SK-N-SH treated with all-trans-retinoic acid at 6 μM for 48 hours (cell line): Measurements from ENCODE around the gene GCNT2.

Experiments
- ATAC-seq: fragments of 200-7000 bp; cut with Tn5 transposase; 3 replicates; pipeline ENCODE4 v1.9.1; 2020; ENCODE audit warnings: mild to moderate bottlenecking, moderate library complexity
- ARNTL ChIP-seq: fragments of 450-650 bp; formaldehyde crosslinking; IDR thresholded peaks from 2 replicates; pipeline ENCODE4 v1.5.0; 2020; ENCODE audit warnings: low read depth, mild to moderate bottlenecking, moderate library complexity, borderline replicate concordance
- BACH2 ChIP-seq: fragments of 250-450 bp; sonication (Bioruptor Pico); IDR thresholded peaks from 2 replicates; pipeline ENCODE4 v1.9.0; 2021; ENCODE audit warnings: mild to moderate bottlenecking, borderline replicate concordance
- CREB5 ChIP-seq: fragments of 250-450 bp; sonication (Bioruptor Pico); IDR thresholded peaks from 2 replicates; pipeline ENCODE4 v1.5.1; 2020; ENCODE audit warnings: low read depth, mild to moderate bottlenecking, moderate library complexity
- CSDC2 ChIP-seq: fragments of 250-450 bp; sonication (Bioruptor Pico); IDR thresholded peaks from 2 replicates; pipeline ENCODE4 v1.5.0; 2020; ENCODE audit warnings: mild to moderate bottlenecking, moderate library complexity
- CSRNP3 ChIP-seq: fragments of 250-450 bp; sonication (Bioruptor Pico); IDR thresholded peaks from 2 replicates; pipeline ENCODE4 v1.5.1; 2021; ENCODE audit warnings: mild to moderate bottlenecking, moderate library complexity
- ESRRG ChIP-seq: fragments of 250-450 bp; sonication (Bioruptor Pico); IDR thresholded peaks from 2 replicates; pipeline ENCODE4 v1.6.1; 2021; ENCODE audit warnings: mild to moderate bottlenecking
- GLIS3 ChIP-seq: fragments of 250-450 bp; sonication (Bioruptor Pico); IDR thresholded peaks from 2 replicates; pipeline ENCODE4 v1.5.0; 2020; ENCODE audit warnings: mild to moderate bottlenecking, moderate library complexity
- OSR1 ChIP-seq: fragments of 250-450 bp; sonication (Bioruptor Pico); IDR thresholded peaks from 2 replicates; pipeline ENCODE4 v1.8.0; 2022; ENCODE audit warnings: moderate library complexity, mild to moderate bottlenecking, inconsistent platforms
- PATZ1 ChIP-seq: fragments of 250-450 bp; sonication (Bioruptor Pico); IDR thresholded peaks from 2 replicates; pipeline ENCODE4 v1.8.0; 2020; ENCODE audit warnings: mild to moderate bottlenecking, moderate library complexity, borderline replicate concordance
- POU6F1 ChIP-seq: fragments of 250-450 bp; sonication (Bioruptor Pico); IDR thresholded peaks from 2 replicates; pipeline ENCODE4 v1.8.0; 2021; ENCODE audit warnings: low read depth, mild to moderate bottlenecking, moderate library complexity, borderline replicate concordance
- PPARA ChIP-seq: fragments of 250-450 bp; sonication (Bioruptor Pico); IDR thresholded peaks from 2 replicates; pipeline ENCODE4 v1.5.0; 2020; ENCODE audit warnings: mild to moderate bottlenecking, borderline replicate concordance
- RARB ChIP-seq: fragments of 250-450 bp; sonication (Bioruptor Pico); IDR thresholded peaks from 2 replicates; pipeline ENCODE4 v1.8.0; 2021; ENCODE audit warnings: mild to moderate bottlenecking, moderate library complexity
- SNAI2 ChIP-seq: fragments of 250-450 bp; sonication (Bioruptor Pico); IDR thresholded peaks from 2 replicates; pipeline ENCODE4 v1.5.0; 2020; ENCODE audit warnings: mild to moderate bottlenecking, moderate library complexity
- TCF4 ChIP-seq: fragments of 250-450 bp; sonication (Bioruptor Pico); IDR thresholded peaks from 2 replicates; pipeline ENCODE4 v1.8.0; 2021; ENCODE audit warnings: mild to moderate bottlenecking, moderate library complexity, borderline replicate concordance
- TOX ChIP-seq: fragments of 250-450 bp; sonication (Bioruptor Pico); IDR thresholded peaks from 2 replicates; pipeline ENCODE4 v1.8.0; 2021; ENCODE audit warnings: mild to moderate bottlenecking, moderate library complexity, borderline replicate concordance
- TSHZ2 ChIP-seq: fragments of 250-450 bp; sonication (Bioruptor Pico); IDR thresholded peaks from 2 replicates; pipeline ENCODE4 v1.5.0; 2020; ENCODE audit warnings: mild to moderate bottlenecking, moderate library complexity
- ZC3H10 ChIP-seq: fragments of 250-450 bp; sonication (Bioruptor Pico); IDR thresholded peaks from 2 replicates; pipeline ENCODE4 v1.5.1; 2021; ENCODE audit warnings: mild to moderate bottlenecking, moderate library complexity
- ZFP3 ChIP-seq: fragments of 250-450 bp; sonication (Bioruptor Pico); IDR thresholded peaks from 2 replicates; pipeline ENCODE4 v1.5.0; 2020; ENCODE audit warnings: mild to moderate bottlenecking, moderate library complexity
- ZFP30 ChIP-seq: fragments of 450-650 bp; formaldehyde crosslinking; IDR thresholded peaks from 2 replicates; pipeline ENCODE4 v1.5.0; 2022; ENCODE audit warnings: mild to moderate bottlenecking, moderate library complexity
- ZNF565 ChIP-seq: fragments of 450-650 bp; formaldehyde crosslinking; conservative IDR thresholded peaks from 2 replicates; pipeline ENCODE4 v1.5.0; 2020; ENCODE audit warnings: low read depth, mild to moderate bottlenecking, moderate library complexity
- ZNF70 ChIP-seq: fragments of 450-650 bp; formaldehyde crosslinking; IDR thresholded peaks from 2 replicates; pipeline ENCODE4 v1.5.0; 2020; ENCODE audit warnings: mild to moderate bottlenecking, moderate library complexity
- ZNF8 ChIP-seq: fragments of 450-650 bp; formaldehyde crosslinking; IDR thresholded peaks from 2 replicates; pipeline ENCODE4 v1.5.0; 2020; ENCODE audit warnings: mild to moderate bottlenecking, moderate library complexity

GCNT2 gene

GRCh38 chr6:10617008-10617696, 96.0 kb downstream of the GCNT2 start:
- TF ChIP-seq CSDC2 (CRISPR knock-in tag): no peak
- TF ChIP-seq ZFP30: no peak
- no peak for TF ChIP-seq ZC3H10 (CRISPR knock-in tag)
- no peak for TF ChIP-seq TOX
- no peak for TF ChIP-seq ZNF70 (CRISPR knock-in tag)
- no peak for TF ChIP-seq ZNF8 (CRISPR knock-in tag)
- no peak for TF ChIP-seq TSHZ2 (CRISPR knock-in tag)
- no peak for TF ChIP-seq GLIS3 (CRISPR knock-in tag)
- TF ChIP-seq CSRNP3 (CRISPR knock-in tag): no peak
- TF ChIP-seq ZFP3 (CRISPR knock-in tag): no peak
- TF ChIP-seq CREB5 (CRISPR knock-in tag): no peak
- TF ChIP-seq SNAI2: no peak
- TF ChIP-seq PATZ1 (CRISPR knock-in tag): no peak
- TF ChIP-seq RARB: no peak
- TF ChIP-seq TCF4 (CRISPR knock-in tag): no peak
- no peak for ATAC-seq

- no peak for ATAC-seq
- no peak for TF ChIP-seq PPARA (CRISPR knock-in tag)
- TF ChIP-seq ZC3H10 (CRISPR knock-in tag): no peak
- no peak for TF ChIP-seq POU6F1 (CRISPR knock-in tag)
- TF ChIP-seq GLIS3 (CRISPR knock-in tag): no peak
- no peak for TF ChIP-seq RARB
- no peak for TF ChIP-seq ESRRG (CRISPR knock-in tag)
- no peak for TF ChIP-seq ZFP30
- TF ChIP-seq ZNF70 (CRISPR knock-in tag): no peak
- no peak for TF ChIP-seq CREB5 (CRISPR knock-in tag)
- no peak for TF ChIP-seq ZNF8 (CRISPR knock-in tag)
- no peak for TF ChIP-seq ZNF565 (CRISPR knock-in tag)
- no peak for TF ChIP-seq SNAI2
- TF ChIP-seq BACH2 (CRISPR knock-in tag): no peak
- no peak for TF ChIP-seq OSR1 (CRISPR knock-in tag)
- no peak for TF ChIP-seq PATZ1 (CRISPR knock-in tag)
- TF ChIP-seq CSDC2 (CRISPR knock-in tag): no peak
- TF ChIP-seq ARNTL (CRISPR knock-in tag): no peak
- no peak for TF ChIP-seq TCF4 (CRISPR knock-in tag)
- no peak for TF ChIP-seq ZFP3 (CRISPR knock-in tag)
Measured at GRCh38 chr6:10618409-10618808, 97.3 kb downstream of the GCNT2 start.
